ENCODE results near the gene GPR137.

Gene GPR137

DNA sequence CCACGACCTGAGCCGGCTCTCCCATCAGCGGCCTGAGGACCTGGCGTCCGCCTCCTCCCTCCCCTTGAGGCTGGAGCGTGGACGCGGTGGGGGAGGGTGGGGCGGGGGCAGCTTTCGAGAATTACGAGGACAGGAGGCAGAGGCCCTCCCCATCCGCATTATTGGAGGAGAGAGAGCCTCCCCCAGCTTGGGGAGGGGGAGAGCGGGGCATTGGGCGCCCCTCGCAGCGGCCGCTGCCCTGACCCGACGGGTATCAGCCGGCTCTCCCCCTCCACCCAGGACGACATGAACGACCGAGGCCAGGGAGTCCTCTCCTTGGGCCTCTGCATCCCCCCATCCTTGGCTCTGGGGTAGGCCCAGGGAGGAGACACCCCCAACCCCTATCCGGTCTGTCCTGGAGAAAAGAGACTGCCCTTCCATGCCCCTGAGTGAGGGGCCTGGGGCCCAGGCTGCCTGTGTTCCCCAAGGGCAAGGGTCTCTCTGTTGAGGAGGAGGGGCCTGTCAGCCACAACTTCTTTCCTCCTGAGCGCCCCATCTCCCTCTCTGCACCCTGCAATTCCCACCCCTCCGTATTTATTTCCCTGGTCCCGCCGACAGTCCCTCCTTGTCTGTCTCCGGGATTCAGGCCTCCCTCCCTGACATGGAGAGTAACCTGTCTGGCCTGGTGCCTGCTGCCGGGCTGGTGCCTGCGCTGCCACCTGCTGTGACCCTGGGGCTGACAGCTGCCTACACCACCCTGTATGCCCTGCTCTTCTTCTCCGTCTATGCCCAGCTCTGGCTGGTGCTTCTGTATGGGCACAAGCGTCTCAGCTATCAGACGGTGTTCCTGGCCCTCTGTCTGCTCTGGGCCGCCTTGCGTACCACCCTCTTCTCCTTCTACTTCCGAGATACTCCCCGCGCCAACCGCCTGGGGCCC is 495 bp downstream of the GPR137 start:
- Histone ChIP-seq H3K4me1 (ENCODE audit: control insufficient read depth, insufficient read depth, low read length) (no peaks in the 10 kb centered on the region; the same call in 1 of the 2 replicates), H3K36me3 (ENCODE audit: control insufficient read depth in 2 of 2, insufficient read depth in 1 of 2, low read length in 2 of 2) (peaks cover 9 to 46% of the 10 kb centered on the region in 2 experiments; a peak in 2 of 3 replicates), H3K9me3 (ENCODE audit: control insufficient read depth, insufficient read depth, low read depth, low read length) (no peaks in the 10 kb centered on the region), H3K4me3 (ENCODE audit: low read depth, low read length) (peak overlapping the region; percentile 82), H3K27ac (ENCODE audit: extremely low read depth, low read depth, low read length) (peak overlapping the region; percentile 40; the same call in 1 of the 2 replicates)
- ChIA-PET POLR2A (interaction anchor here (0.6 to 3.5 kb wide), 6 partner anchors 13 to 101 kb away, joined by 3 to 41 read pairs (median 7); partner anchors contain the start of genes ESRRA, PRDX5, STIP1 and TRMT112), CTCF (interaction anchor here (0.5 to 1.5 kb wide), 5 partner anchors 11 to 69 kb away, joined by 3 to 6 read pairs (median 3); no protein-coding TSS in a partner anchor)
- TF ChIP-seq, protein P1, sequence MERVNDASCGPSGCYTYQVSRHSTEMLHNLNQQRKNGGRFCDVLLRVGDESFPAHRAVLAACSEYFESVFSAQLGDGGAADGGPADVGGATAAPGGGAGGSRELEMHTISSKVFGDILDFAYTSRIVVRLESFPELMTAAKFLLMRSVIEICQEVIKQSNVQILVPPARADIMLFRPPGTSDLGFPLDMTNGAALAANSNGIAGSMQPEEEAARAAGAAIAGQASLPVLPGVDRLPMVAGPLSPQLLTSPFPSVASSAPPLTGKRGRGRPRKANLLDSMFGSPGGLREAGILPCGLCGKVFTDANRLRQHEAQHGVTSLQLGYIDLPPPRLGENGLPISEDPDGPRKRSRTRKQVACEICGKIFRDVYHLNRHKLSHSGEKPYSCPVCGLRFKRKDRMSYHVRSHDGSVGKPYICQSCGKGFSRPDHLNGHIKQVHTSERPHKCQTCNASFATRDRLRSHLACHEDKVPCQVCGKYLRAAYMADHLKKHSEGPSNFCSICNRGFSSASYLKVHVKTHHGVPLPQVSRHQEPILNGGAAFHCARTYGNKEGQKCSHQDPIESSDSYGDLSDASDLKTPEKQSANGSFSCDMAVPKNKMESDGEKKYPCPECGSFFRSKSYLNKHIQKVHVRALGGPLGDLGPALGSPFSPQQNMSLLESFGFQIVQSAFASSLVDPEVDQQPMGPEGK (tag by site-specific recombination; IDR thresholded peaks at IDR 0.05): 0 out of 2 replicates have a peak, but pooled peaks have one; percentile 34
- TF ChIP-seq, protein P2, sequence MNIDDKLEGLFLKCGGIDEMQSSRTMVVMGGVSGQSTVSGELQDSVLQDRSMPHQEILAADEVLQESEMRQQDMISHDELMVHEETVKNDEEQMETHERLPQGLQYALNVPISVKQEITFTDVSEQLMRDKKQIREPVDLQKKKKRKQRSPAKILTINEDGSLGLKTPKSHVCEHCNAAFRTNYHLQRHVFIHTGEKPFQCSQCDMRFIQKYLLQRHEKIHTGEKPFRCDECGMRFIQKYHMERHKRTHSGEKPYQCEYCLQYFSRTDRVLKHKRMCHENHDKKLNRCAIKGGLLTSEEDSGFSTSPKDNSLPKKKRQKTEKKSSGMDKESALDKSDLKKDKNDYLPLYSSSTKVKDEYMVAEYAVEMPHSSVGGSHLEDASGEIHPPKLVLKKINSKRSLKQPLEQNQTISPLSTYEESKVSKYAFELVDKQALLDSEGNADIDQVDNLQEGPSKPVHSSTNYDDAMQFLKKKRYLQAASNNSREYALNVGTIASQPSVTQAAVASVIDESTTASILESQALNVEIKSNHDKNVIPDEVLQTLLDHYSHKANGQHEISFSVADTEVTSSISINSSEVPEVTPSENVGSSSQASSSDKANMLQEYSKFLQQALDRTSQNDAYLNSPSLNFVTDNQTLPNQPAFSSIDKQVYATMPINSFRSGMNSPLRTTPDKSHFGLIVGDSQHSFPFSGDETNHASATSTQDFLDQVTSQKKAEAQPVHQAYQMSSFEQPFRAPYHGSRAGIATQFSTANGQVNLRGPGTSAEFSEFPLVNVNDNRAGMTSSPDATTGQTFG (tag by site-specific recombination; IDR thresholded peaks at IDR 0.05; ENCODE audit: borderline replicate concordance): no peak
- TF ChIP-seq, protein P3, sequence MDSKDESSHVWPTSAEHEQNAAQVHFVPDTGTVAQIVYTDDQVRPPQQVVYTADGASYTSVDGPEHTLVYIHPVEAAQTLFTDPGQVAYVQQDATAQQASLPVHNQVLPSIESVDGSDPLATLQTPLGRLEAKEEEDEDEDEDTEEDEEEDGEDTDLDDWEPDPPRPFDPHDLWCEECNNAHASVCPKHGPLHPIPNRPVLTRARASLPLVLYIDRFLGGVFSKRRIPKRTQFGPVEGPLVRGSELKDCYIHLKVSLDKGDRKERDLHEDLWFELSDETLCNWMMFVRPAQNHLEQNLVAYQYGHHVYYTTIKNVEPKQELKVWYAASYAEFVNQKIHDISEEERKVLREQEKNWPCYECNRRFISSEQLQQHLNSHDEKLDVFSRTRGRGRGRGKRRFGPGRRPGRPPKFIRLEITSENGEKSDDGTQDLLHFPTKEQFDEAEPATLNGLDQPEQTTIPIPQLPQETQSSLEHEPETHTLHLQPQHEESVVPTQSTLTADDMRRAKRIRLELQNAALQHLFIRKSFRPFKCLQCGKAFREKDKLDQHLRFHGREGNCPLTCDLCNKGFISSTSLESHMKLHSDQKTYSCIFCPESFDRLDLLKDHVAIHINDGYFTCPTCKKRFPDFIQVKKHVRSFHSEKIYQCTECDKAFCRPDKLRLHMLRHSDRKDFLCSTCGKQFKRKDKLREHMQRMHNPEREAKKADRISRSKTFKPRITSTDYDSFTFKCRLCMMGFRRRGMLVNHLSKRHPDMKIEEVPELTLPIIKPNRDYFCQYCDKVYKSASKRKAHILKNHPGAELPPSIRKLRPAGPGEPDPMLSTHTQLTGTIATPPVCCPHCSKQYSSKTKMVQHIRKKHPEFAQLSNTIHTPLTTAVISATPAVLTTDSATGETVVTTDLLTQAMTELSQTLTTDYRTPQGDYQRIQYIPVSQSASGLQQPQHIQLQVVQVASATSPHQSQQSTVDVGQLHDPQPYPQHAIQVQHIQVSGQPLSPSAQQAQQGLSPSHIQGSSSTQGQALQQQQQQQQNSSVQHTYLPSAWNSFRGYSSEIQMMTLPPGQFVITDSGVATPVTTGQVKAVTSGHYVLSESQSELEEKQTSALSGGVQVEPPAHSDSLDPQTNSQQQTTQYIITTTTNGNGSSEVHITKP (tag by site-specific recombination; IDR thresholded peaks at IDR 0.05): peak; percentile 69
- TF ChIP-seq, protein P4, sequence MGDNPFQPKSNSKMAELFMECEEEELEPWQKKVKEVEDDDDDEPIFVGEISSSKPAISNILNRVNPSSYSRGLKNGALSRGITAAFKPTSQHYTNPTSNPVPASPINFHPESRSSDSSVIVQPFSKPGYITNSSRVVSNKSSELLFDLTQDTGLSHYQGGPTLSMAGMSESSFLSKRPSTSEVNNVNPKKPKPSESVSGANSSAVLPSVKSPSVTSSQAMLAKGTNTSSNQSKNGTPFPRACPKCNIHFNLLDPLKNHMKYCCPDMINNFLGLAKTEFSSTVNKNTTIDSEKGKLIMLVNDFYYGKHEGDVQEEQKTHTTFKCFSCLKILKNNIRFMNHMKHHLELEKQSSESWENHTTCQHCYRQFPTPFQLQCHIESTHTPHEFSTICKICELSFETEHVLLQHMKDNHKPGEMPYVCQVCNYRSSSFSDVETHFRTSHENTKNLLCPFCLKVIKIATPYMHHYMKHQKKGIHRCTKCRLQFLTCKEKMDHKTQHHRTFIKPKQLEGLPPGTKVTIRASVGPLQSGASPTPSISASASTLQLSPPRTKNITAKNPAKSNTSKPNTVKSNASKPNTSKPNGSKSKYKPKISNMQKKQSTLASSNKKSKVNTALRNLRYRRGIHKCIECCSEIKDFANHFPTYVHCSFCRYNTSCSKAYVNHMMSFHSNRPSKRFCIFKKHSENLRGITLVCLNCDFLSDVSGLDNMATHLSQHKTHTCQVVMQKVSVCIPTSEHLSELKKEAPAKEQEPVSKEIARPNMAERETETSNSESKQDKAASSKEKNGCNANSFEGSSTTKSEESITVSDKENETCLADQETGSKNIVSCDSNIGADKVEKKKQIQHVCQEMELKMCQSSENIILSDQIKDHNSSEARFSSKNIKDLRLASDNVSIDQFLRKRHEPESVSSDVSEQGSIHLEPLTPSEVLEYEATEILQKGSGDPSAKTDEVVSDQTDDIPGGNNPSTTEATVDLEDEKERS (tag by site-specific recombination; IDR thresholded peaks at IDR 0.05): no peak
- TF ChIP-seq ZNF335 (tag by site-specific recombination; conservative IDR thresholded peaks at IDR 0.05) (peak; percentile 8), ZNF350 (tag by site-specific recombination; IDR thresholded peaks at IDR 0.05) (no peak), ZIC2 (tag by site-specific recombination; IDR thresholded peaks at IDR 0.05) (0 out of 2 replicates have a peak, but pooled peaks have one; percentile 22), ZNF311 (tag by site-specific recombination; IDR thresholded peaks at IDR 0.05; ENCODE audit: borderline replicate concordance) (no peak), SP3 (tag by site-specific recombination; IDR thresholded peaks at IDR 0.05) (peak; percentile 49), ZNF223 (tag by site-specific recombination; IDR thresholded peaks at IDR 0.05) (peak; percentile 90), ZNF830 (tag by site-specific recombination; IDR thresholded peaks at IDR 0.05; ENCODE audit: low read depth) (no peak), ZNF391 (tag by site-specific recombination; IDR thresholded peaks at IDR 0.05; ENCODE audit: borderline replicate concordance, low read depth) (no peak)
- TF ChIP-seq, protein P5, sequence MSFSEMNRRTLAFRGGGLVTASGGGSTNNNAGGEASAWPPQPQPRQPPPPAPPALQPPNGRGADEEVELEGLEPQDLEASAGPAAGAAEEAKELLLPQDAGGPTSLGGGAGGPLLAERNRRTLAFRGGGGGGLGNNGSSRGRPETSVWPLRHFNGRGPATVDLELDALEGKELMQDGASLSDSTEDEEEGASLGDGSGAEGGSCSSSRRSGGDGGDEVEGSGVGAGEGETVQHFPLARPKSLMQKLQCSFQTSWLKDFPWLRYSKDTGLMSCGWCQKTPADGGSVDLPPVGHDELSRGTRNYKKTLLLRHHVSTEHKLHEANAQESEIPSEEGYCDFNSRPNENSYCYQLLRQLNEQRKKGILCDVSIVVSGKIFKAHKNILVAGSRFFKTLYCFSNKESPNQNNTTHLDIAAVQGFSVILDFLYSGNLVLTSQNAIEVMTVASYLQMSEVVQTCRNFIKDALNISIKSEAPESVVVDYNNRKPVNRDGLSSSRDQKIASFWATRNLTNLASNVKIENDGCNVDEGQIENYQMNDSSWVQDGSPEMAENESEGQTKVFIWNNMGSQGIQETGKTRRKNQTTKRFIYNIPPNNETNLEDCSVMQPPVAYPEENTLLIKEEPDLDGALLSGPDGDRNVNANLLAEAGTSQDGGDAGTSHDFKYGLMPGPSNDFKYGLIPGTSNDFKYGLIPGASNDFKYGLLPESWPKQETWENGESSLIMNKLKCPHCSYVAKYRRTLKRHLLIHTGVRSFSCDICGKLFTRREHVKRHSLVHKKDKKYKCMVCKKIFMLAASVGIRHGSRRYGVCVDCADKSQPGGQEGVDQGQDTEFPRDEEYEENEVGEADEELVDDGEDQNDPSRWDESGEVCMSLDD (tag by site-specific recombination; IDR thresholded peaks at IDR 0.05): peak; percentile 15; the same call in 1 of the 2 replicates
- TF ChIP-seq, protein P6, sequence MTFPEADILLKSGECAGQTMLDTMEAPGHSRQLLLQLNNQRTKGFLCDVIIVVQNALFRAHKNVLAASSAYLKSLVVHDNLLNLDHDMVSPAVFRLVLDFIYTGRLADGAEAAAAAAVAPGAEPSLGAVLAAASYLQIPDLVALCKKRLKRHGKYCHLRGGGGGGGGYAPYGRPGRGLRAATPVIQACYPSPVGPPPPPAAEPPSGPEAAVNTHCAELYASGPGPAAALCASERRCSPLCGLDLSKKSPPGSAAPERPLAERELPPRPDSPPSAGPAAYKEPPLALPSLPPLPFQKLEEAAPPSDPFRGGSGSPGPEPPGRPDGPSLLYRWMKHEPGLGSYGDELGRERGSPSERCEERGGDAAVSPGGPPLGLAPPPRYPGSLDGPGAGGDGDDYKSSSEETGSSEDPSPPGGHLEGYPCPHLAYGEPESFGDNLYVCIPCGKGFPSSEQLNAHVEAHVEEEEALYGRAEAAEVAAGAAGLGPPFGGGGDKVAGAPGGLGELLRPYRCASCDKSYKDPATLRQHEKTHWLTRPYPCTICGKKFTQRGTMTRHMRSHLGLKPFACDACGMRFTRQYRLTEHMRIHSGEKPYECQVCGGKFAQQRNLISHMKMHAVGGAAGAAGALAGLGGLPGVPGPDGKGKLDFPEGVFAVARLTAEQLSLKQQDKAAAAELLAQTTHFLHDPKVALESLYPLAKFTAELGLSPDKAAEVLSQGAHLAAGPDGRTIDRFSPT (tag by site-specific recombination; IDR thresholded peaks at IDR 0.05): peak; percentile 63
- TF ChIP-seq, protein P7, sequence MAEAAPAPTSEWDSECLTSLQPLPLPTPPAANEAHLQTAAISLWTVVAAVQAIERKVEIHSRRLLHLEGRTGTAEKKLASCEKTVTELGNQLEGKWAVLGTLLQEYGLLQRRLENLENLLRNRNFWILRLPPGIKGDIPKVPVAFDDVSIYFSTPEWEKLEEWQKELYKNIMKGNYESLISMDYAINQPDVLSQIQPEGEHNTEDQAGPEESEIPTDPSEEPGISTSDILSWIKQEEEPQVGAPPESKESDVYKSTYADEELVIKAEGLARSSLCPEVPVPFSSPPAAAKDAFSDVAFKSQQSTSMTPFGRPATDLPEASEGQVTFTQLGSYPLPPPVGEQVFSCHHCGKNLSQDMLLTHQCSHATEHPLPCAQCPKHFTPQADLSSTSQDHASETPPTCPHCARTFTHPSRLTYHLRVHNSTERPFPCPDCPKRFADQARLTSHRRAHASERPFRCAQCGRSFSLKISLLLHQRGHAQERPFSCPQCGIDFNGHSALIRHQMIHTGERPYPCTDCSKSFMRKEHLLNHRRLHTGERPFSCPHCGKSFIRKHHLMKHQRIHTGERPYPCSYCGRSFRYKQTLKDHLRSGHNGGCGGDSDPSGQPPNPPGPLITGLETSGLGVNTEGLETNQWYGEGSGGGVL (tag by site-specific recombination; IDR thresholded peaks at IDR 0.05): peak; percentile 83
